Measurements from ENCODE around the gene CPNE7.
A peak's percentile ranks its signal among the peaks of the same experiment; 100 is the strongest.

The CPNE7 gene

DNA sequence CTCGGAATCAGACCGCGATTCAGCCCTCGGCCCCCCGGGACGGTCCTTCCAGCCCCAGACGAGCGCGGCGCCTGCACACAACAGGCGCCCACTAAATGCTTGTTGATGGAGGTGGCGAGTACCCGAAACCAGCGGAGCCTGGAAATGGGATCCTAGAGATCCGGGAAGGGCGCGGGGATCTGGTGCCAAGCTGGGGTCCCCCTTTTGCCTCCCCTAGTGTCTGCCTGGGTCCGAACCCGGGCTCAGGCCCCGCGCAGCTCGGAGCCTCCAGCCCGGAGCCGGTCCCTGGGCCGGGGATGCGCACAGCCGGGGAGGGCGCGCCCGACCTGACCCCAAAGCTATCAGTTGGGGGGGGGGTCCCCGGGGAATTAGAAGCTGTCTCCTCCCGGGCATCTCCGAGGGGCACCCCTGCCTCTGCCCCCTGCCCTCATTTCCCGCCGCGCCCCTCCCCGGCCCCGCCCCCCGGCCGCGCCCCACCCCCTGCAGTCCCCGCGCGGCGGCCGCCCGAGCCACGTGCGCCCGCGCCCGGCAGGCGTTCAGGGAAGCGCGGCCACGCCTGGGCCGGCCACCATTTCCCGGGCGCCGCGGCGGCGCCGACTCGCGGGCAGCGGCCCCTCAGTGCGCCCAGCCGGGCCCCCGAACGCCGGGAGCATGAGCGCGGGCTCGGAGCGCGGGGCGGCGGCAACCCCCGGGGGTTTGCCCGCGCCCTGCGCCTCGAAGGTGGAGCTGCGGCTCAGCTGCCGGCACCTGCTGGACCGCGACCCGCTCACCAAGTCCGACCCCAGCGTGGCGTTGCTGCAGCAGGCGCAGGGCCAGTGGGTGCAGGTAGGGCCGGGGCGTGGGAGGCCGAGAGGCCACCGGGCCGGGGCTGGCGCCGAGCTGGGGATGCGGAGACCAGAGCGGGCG is at the start of gene CPNE7:
Gene CPNE7, plus strand, starts transcription at position 512 of the 906 bp plus-strand sequence. Its CDS starts 140 bp downstream, at position 652.
- peak; percentile 41 for ATAC-seq
- H3K27ac Mint-ChIP-seq, result no peak within 1 kb of the TSS
- H3K4me1 Mint-ChIP-seq, result peaks cover 32% of the 10 kb centered on the region
- H3K9me3 Mint-ChIP-seq, result no peaks in the 10 kb centered on the region
- DNase-seq, result no peak
- H3K27me3 Mint-ChIP-seq, result peaks cover 47% of the 10 kb centered on the region
- peak within 1 kb of the TSS; percentile 73 to 80 for H3K4me3 Mint-ChIP-seq

DNA sequence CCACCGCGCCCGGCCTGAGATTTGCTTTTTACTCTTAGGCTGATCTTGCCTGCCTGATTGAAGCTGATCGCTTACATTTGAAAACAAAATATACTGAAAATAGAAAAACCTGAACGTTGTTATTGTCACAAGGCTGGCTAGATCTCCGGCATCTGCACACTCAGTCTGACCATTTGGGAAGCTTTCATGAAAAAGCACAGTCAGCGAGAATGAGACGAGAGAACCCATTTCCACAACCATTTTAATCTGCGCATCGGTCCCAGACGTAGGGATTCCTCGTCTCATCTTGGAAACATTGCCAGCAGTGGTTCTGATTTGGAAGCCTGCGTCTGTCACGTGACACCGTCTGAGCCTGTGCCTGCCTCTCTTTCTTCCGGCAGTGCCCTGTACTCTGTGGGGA is 46.5 kb upstream of the CPNE7 start:
- no peak for DNase-seq
- Mint-ChIP-seq H3K27ac (peak overlapping the region in 1 of 2 donors; percentile 19), H3K27me3 (no peaks in the 10 kb centered on the region), H3K4me1 (peaks cover 10% of the 10 kb centered on the region), H3K4me3 (no peak overlapping the region), H3K9me3 (no peaks in the 10 kb centered on the region)
- no peak for ATAC-seq

DNA sequence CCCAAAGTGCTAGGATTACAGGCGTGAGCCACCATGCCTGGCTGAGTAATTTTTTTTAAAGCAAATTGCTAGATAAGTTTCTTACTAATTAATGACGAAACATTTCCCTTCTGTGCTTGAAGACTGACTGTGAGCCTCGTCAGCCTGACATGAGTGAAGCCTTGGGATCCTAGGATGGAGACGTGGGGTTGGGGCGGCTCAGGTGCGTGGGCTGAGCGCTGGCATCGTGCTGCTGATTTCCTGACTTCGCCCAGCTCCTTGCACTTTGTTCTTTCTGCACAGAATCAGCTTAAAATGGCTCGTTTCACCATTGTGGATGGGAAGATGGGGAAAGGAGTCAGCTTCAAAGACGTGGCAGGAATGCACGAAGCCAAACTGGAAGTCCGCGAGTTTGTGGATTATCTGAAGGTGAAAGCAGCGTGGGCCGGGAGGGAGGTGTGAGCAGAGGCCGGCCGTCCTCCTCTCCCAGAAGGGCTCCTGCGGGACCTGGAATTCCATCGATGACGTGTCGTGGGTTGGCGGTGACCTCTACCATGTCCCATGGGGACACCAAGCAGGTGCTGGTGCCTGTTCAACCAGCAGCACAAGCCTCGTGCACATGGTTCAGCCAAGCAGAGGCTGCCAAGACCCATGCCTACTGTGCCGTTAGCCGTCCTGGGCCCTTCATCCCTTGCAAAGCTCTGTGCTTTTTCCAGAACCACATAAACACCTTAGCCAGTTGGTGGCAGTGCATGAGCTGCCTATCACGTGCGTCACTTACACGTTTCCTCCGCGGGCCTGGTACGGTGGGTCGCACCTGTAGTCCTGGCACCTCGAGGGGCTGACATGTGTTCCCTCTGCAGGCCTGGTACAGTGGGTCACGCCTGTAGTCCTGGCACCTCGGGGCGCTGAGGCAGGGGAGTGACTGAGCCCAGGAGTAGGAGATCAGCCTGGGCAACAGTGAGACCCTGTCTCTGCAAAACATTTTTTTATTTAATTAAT is 44.9 kb upstream of the CPNE7 start:
- Mint-ChIP-seq H3K9me3 (no peaks in the 10 kb centered on the region), H3K4me1 (peaks cover 24% of the 10 kb centered on the region), H3K27me3 (no peaks in the 10 kb centered on the region), H3K4me3 (no peak overlapping the region), H3K27ac (no peak overlapping the region)
- ATAC-seq (no peak), DNase-seq (no peak)

DNA sequence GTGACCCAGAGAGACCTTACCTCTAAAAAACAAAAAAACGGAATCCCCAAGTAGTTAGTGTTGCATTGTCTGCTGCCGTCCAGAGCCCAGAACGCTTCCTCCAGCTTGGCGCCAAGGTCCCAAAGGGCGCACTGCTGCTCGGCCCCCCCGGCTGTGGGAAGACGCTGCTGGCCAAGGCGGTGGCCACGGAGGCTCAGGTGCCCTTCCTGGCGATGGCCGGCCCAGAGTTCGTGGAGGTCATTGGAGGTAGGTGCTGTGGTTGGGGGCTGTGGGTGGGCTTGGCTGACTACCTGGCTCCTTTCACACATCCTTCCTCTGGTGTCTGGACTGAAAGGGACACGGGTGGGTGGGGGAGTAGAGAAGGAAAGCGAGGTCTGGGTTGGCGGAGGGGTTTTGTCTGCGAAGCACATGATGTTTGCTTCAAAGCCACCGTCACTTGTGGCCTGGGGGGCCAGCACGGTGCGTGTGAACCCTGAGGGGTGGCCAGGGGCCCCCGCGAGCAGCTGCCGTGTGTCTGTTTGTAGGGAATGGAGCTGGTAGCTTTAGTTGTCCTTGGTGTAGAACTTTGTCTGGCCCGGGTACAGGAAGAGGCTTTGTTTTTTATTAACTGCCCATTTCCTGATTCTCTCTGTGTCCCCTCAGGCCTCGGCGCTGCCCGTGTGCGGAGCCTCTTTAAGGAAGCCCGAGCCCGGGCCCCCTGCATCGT is 43.6 kb upstream of the CPNE7 start:
- Mint-ChIP-seq H3K4me1 (peaks cover 24% of the 10 kb centered on the region), H3K27ac (no peak overlapping the region), H3K9me3 (no peaks in the 10 kb centered on the region), H3K4me3 (no peak overlapping the region), H3K27me3 (no peaks in the 10 kb centered on the region)
- ATAC-seq (no peak), DNase-seq (no peak)

DNA sequence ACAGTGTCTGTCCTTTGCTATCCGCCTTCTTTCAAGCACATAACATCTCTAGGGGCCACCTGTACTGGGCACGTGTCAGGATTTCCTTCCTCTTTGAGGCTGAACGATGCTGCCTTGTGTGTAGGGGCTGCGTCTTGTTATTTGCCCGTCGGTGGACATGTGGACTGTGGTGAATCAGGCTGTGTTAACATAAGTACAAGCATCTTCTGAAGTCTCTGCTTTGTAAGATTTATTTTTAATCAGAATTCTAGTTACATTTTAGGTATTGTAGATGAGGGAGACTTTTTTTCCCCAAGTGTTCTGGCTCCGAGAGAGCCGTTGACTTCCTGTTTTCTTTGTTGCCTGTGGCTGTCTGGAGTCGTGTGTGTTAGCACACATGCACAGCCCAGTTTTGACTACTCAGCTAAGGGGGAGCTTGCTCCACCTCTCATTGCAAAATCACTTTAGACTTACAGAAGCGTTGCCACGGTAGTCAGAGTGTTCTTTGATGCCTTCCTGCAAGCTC is 41.3 kb upstream of the CPNE7 start:
- peak overlapping the region; percentile 22 to 93 for H3K27ac Mint-ChIP-seq
- H3K4me3 Mint-ChIP-seq, result peak overlapping the region in 1 of 2 donors; percentile 52
- H3K4me1 Mint-ChIP-seq, result peaks cover 24% of the 10 kb centered on the region
- DNase-seq, result no peak
- peak; percentile 78 for ATAC-seq
- H3K27me3 Mint-ChIP-seq, result no peaks in the 10 kb centered on the region
- H3K9me3 Mint-ChIP-seq, result no peaks in the 10 kb centered on the region

DNA sequence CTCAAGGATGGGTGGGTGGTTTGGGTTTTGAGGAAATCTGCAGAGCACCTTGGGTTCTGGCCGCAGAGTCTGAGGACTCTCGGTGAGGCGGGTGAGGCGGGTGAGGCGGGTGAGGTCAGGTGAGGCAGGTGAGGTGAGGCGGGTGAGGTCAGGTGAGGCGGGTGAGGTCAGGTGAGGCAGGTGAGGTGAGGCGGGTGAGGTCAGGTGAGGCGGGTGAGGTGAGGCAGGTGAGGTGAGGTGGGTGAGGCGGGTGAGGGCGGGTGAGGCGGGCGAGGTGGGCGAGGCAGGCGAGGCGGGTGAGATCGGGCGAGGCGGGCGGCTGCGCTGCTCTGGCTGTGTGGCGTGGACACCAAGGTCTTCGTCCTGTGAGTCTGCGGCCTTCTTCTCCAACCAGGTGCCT is 39.2 kb upstream of the CPNE7 start:
- Mint-ChIP-seq H3K4me3 (no peak overlapping the region), H3K27ac (no peak overlapping the region), H3K4me1 (peaks cover 24% of the 10 kb centered on the region), H3K9me3 (no peaks in the 10 kb centered on the region), H3K27me3 (no peaks in the 10 kb centered on the region)
- no peak for ATAC-seq
- no peak for DNase-seq

DNA sequence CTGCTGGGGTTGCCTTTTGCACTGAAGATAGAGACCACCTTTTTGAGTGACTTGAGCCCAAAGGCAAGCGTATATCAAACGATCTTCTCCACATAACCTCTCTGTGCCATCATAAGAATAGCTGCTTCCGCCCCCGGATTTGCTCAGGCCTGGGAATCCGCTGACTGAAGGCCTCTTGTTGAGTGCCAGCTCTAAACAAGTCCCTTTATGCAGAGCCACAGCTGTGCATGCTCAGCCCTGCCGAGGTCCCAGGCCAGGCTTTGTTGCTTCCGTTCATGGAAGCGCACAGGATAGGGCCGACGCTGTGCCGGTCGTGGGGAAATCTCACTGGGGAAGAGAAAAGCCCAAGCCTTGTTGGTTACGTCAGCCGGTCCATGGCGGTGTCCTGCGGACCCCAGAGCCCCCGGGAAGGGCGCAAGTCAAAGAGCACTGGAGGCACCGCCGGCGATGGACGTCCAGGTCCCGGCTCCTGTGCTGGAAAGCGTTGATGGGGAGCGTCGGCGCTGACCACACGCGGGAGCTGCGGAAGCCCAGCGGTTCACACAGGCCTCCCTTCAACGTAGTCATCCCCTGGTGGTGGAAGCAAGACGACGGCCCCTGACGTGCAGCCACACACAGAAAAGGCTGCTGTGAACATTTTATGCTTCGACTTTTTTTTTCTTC is 38.5 kb upstream of the CPNE7 start:
- ATAC-seq (no peak), DNase-seq (no peak)
- Mint-ChIP-seq H3K4me3 (no peak overlapping the region), H3K27me3 (no peaks in the 10 kb centered on the region), H3K9me3 (no peaks in the 10 kb centered on the region), H3K27ac (no peak overlapping the region), H3K4me1 (peaks cover 24% of the 10 kb centered on the region)

DNA sequence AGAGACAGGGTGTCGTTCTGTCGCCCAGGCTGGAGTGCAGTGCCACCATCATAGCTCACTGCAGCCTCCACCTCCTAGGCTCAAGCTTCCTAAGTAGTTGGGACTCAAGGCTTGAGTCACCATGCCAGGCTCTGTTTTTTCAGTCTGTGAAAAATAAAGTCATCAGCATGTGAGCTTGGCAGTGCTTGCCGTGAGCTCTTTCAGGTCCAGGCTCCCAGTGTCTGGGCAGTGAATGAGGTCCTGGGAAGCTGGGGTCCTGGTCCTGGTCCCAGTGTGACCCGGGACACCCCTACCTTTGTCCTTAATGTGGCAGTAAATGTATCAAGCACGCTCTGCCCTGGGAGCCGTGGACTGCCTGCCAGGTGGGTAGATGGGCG is 38.0 kb upstream of the CPNE7 start:
- peaks cover 24% of the 10 kb centered on the region for H3K4me1 Mint-ChIP-seq
- ATAC-seq (no peak), DNase-seq (no peak)
- H3K9me3 Mint-ChIP-seq, result no peaks in the 10 kb centered on the region
- no peak overlapping the region for H3K27ac Mint-ChIP-seq
- H3K27me3 Mint-ChIP-seq, result no peaks in the 10 kb centered on the region
- H3K4me3 Mint-ChIP-seq, result no peak overlapping the region

DNA sequence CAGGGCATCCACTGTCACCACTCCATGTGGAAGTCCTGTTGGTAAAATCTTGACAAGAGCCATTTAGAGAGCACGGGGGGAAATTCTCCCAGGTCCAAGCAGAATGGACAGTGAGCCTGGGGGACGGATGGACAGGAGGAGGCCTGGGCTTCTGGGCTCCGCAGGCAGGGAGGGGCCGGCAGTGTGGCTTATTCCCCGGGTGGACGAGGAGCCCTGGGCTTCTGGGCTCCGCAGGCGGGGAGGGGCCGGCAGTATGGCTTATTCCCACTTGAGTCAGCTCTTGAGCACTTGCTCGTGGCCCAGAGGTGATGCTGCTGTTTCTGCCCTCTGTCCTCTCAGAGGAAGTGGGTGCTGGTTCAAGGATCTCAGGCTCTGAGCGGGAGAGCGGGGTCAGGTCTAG is 37.3 kb upstream of the CPNE7 start:
- no peaks in the 10 kb centered on the region for H3K27me3 Mint-ChIP-seq

DNA sequence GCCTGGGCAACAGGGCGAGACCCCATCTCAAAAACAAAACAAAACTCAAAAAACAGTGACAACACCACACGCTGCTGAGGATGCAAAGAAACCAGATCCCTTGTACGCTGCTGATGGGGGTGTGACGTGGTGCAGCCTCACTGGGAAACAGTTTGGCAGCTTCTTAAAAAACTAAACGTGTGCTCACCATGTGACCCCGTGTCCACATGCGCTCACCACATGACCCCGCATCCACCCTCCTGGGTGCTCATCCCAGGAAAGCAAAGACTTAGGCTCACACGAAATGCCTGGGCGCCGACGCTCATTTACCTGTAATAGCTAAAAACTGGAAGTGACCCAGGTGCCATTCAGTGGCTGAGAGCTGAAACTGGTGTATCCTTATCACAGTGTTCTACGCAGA is 35.0 kb upstream of the CPNE7 start:
- Mint-ChIP-seq H3K4me3 (no peak overlapping the region), H3K27ac (peak overlapping the region in 1 of 2 donors; percentile 6), H3K27me3 (no peaks in the 10 kb centered on the region), H3K9me3 (no peaks in the 10 kb centered on the region), H3K4me1 (no peaks in the 10 kb centered on the region)
- no peak for DNase-seq
- ATAC-seq, result no peak

More for the DNA sequence above, 37.3 kb upstream of the CPNE7 start:
- DNase-seq, result no peak
- no peak for ATAC-seq
- H3K4me1 Mint-ChIP-seq, result peaks cover 22% of the 10 kb centered on the region
- no peak overlapping the region for H3K4me3 Mint-ChIP-seq
- H3K27ac Mint-ChIP-seq, result peak overlapping the region in 1 of 2 donors; percentile 39
- no peaks in the 10 kb centered on the region for H3K9me3 Mint-ChIP-seq

DNA sequence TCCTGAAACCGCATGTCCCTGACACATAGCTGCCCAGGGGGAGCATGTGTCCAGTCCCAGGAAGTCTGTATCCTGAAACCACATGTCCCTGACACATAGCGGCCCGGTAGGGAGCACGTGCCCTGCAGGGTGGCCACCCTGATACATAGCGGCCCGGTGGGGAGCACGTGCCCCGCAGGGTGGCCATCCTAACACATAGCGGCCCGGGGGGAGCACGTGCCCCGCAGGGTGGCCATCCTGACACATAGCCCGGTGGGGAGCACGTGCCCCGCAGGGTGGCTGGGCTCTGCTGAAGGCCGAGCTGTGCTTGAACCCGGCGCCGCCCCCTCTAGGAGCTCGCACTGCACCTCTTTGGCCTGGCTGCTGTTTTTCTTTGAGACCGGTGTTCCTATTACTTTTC is 33.8 kb upstream of the CPNE7 start:
- Mint-ChIP-seq H3K27ac (no peak overlapping the region), H3K27me3 (no peaks in the 10 kb centered on the region), H3K4me3 (no peak overlapping the region), H3K9me3 (no peaks in the 10 kb centered on the region), H3K4me1 (no peaks in the 10 kb centered on the region)
- DNase-seq (no peak), ATAC-seq (peak; percentile 45)

DNA sequence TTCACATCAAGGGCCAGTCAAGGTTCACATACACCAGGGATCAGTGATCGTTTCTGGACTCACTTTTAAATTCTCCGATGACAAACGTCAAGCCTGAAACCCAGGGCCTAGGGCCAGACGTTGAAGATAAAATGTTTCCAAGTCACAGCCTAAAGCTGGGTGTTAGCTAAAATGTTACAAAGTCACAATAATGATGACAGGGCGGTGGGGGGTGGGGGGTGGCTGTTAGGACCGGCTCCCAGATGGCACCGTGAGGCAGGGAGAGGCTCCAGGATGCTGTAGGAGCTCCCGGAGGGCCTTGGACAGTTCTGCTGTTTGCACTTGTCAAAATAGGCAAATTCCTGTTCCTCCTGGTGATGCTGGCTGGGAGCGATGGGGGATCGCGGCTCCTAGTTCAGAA is 31.4 kb upstream of the CPNE7 start:
- DNase-seq (no peak), ATAC-seq (no peak)
- no peaks in the 10 kb centered on the region for H3K9me3 Mint-ChIP-seq
- H3K4me3 Mint-ChIP-seq, result no peak overlapping the region
- H3K4me1 Mint-ChIP-seq, result peaks cover 13% of the 10 kb centered on the region
- H3K27ac Mint-ChIP-seq, result no peak overlapping the region
- no peaks in the 10 kb centered on the region for H3K27me3 Mint-ChIP-seq

DNA sequence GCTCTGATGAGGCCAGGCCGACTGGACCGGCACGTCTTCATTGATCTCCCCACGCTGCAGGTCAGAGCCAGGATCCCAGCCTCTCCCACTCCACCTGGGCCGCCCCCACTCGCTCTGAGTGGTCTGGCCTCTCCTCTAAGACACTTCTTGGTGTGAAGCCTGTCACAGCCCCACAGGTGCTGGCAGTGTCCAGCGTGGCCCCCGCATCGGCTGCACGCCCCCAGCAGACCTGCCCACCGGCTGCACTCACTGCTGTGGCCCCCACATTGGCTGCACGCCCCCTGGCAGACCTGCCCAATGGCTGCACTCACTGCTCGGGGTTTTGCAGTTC is 30.9 kb upstream of the CPNE7 start:
- Mint-ChIP-seq H3K4me3 (no peak overlapping the region), H3K9me3 (no peaks in the 10 kb centered on the region), H3K27ac (no peak overlapping the region), H3K4me1 (peaks cover 19% of the 10 kb centered on the region), H3K27me3 (no peaks in the 10 kb centered on the region)
- ATAC-seq (no peak), DNase-seq (no peak)

DNA sequence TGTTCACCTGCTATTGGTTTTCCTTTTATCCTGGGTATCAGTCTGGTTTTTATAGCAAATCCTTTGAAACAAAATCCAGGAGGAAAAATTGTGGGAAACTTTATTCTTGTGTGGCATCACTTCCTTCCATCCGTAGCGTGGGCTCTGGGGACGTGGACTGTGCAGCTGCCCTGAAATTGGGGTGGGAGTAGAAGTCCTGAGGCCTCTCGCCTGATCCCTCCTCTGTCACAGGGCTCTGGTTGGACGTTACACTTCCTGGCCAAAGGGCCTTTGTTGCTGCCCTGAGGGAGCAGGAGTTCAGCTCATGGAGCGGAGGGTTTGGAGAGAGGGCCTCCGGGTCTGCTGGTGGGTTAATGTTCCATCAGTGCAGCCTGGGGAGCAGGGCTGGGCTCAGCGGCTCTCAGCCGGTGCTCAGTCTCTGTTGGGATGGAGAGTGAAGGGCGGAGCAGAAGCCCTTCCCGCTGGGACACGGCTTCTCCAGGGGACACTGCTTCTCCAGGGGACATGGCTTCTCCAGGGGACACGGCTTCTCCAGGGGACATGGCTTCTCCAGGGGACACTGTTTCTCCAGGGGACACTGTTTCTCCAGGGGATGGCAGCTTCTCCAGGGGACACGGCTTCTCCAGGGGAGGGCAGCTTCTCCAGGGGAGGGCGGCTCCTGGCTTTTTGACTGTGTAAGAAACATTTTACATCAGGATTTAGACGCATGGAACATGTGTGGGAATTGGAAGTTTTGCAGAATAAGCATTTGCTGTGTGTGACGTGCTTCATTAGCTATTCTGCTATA is 30.3 kb upstream of the CPNE7 start:
- Mint-ChIP-seq H3K9me3 (no peaks in the 10 kb centered on the region), H3K4me3 (no peak overlapping the region), H3K27ac (peak overlapping the region in 1 of 2 donors; percentile 38), H3K4me1 (peaks cover 24% of the 10 kb centered on the region), H3K27me3 (no peaks in the 10 kb centered on the region)
- DNase-seq (no peak), ATAC-seq (no peak)
